Measurements from ENCODE around the gene SAMD4B.

DNA sequence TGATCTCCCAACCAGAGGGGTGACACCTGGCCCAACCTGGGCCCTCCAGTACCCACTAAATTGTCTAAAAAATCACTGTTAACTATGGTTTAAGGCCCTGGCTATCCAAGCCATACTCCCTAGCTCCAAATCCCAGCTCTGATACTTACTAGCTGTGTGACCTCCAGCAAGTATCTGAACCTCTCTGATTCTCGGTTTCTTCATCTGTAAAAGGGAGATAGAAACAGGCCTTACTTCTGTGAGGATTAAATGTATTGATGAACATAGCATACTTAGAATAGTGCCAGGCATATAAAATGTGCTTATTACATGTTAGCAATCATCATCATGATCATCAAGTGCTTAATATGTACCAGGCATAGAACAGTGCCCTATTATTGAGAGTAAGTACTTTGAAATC lies 26.3 kb upstream of the SAMD4B start:
- no peak for TF ChIP-seq YY1 (IDR thresholded peaks at IDR 0.05; ENCODE audit: insufficient read depth, insufficient read length)
- TF ChIP-seq SUZ12 (IDR thresholded peaks at IDR 0.05; ENCODE audit: extremely low read depth, insufficient read depth, insufficient read length) = no peak
- TF ChIP-seq ZNF274 (IDR thresholded peaks at IDR 0.05; ENCODE audit: low read depth, low read length) = no peak

All from NT2/D1 (cell line).